Measurements from ENCODE around the gene TRIM45. TPM values are rescaled to one million over a fixed set of nuclear protein-coding genes. Genes with fewer than 3 reads are reported as not detected.

The TRIM45 gene
- total and polyA plus RNA-seq, 2 donors from 2014 or later, result 4.5 to 4.8 TPM

- no peak overlapping the region for H3K9ac ChIP-seq (ENCODE audit: low read length in 3 of 3)
Measured at GRCh38 chr1:117092594-117092993, 29.0 kb downstream of the TRIM45 start.

GRCh38 chr1:117089996-117090395 lies 31.6 kb downstream of the TRIM45 start:
- no peak overlapping the region for H3K9ac ChIP-seq (ENCODE audit: low read length in 3 of 3)
- H3K27ac ChIP-seq (ENCODE audit: low read depth in 2 of 2, low read length in 2 of 2), result no peak overlapping the region
- no peaks in the 10 kb centered on the region for H3K9me3 ChIP-seq (ENCODE audit: control insufficient read depth in 2 of 3, insufficient read depth in 1 of 3, low read length in 3 of 3)
- no peak for DNase-seq
- no peaks in the 10 kb centered on the region for H3K27me3 ChIP-seq (ENCODE audit: control insufficient read depth, insufficient read depth, low read length)
- TF ChIP-seq CTCF (IDR thresholded peaks at IDR 0.05; ENCODE audit: borderline replicate concordance, extremely low read depth, insufficient read depth), result no peak
- no peak overlapping the region for H3K4me3 ChIP-seq (ENCODE audit: low read length in 3 of 3)
- peaks cover 0 to 7% (median 2%) of the 10 kb centered on the region in 3 donors for H3K36me3 ChIP-seq (ENCODE audit: control insufficient read depth in 2 of 3, insufficient read depth in 3 of 3, low read length in 3 of 3)
- peaks cover 0 to 3% (median 0%) of the 10 kb centered on the region in 3 donors for H3K4me1 ChIP-seq (ENCODE audit: control insufficient read depth in 2 of 3, insufficient read depth in 2 of 3, low read depth in 1 of 3, low read length in 3 of 3)
- intact Hi-C loops (cut with DNase I), result no loop called here
- no peak for FAIRE-seq

More at GRCh38 chr1:117092594-117092993, 29.0 kb downstream of the TRIM45 start:
- H3K4me1 ChIP-seq (ENCODE audit: control insufficient read depth in 2 of 3, insufficient read depth in 2 of 3, low read depth in 1 of 3, low read length in 3 of 3), result peaks cover 0 to 3% (median 0%) of the 10 kb centered on the region in 3 donors
- H3K36me3 ChIP-seq (ENCODE audit: control insufficient read depth in 2 of 3, insufficient read depth in 3 of 3, low read length in 3 of 3), result peaks cover 0 to 7% (median 2%) of the 10 kb centered on the region in 3 donors
- no peaks in the 10 kb centered on the region for H3K27me3 ChIP-seq (ENCODE audit: control insufficient read depth, insufficient read depth, low read length)
- intact Hi-C loops (cut with DNase I), result no loop called here
- H3K27ac ChIP-seq (ENCODE audit: low read depth in 2 of 2, low read length in 2 of 2), result peak overlapping the region in 1 of 2 donors; percentile 10
- H3K4me3 ChIP-seq (ENCODE audit: low read length in 3 of 3), result no peak overlapping the region
- H3K9me3 ChIP-seq (ENCODE audit: control insufficient read depth in 2 of 3, insufficient read depth in 1 of 3, low read length in 3 of 3), result no peaks in the 10 kb centered on the region
- no peak for FAIRE-seq
- TF ChIP-seq CTCF (IDR thresholded peaks at IDR 0.05; ENCODE audit: borderline replicate concordance, extremely low read depth, insufficient read depth), result no peak
- DNase-seq, result no peak

GRCh38 chr1:117087686-117088085 lies 33.9 kb downstream of the TRIM45 start:
- intact Hi-C loops (cut with DNase I), result no loop called here
- Histone ChIP-seq H3K4me1 (ENCODE audit: control insufficient read depth in 2 of 3, insufficient read depth in 2 of 3, low read depth in 1 of 3, low read length in 3 of 3) (no peaks in the 10 kb centered on the region), H3K4me3 (ENCODE audit: low read length in 3 of 3) (no peak overlapping the region), H3K9me3 (ENCODE audit: control insufficient read depth in 2 of 3, insufficient read depth in 1 of 3, low read length in 3 of 3) (no peaks in the 10 kb centered on the region), H3K27ac (ENCODE audit: low read depth in 2 of 2, low read length in 2 of 2) (no peak overlapping the region), H3K36me3 (ENCODE audit: control insufficient read depth in 2 of 3, insufficient read depth in 3 of 3, low read length in 3 of 3) (peaks cover 0 to 2% (median 2%) of the 10 kb centered on the region in 3 donors), H3K9ac (ENCODE audit: low read length in 3 of 3) (no peak overlapping the region), H3K27me3 (ENCODE audit: control insufficient read depth, insufficient read depth, low read length) (no peaks in the 10 kb centered on the region)
- TF ChIP-seq CTCF (IDR thresholded peaks at IDR 0.05; ENCODE audit: borderline replicate concordance, extremely low read depth, insufficient read depth), result no peak
- DNase-seq (no peak), FAIRE-seq (no peak)

GRCh38 chr1:117084231-117084630 lies 37.3 kb downstream of the TRIM45 start:
- no peak overlapping the region for H3K9ac ChIP-seq (ENCODE audit: low read length in 3 of 3)
- peaks cover 0 to 10% (median 0%) of the 10 kb centered on the region in 3 donors for H3K36me3 ChIP-seq (ENCODE audit: control insufficient read depth in 2 of 3, insufficient read depth in 3 of 3, low read length in 3 of 3)
- FAIRE-seq (no peak), DNase-seq (no peak)
- no peaks in the 10 kb centered on the region for H3K9me3 ChIP-seq (ENCODE audit: control insufficient read depth in 2 of 3, insufficient read depth in 1 of 3, low read length in 3 of 3)
- no peak overlapping the region for H3K4me3 ChIP-seq (ENCODE audit: low read length in 3 of 3)
- no peak for TF ChIP-seq CTCF (IDR thresholded peaks at IDR 0.05; ENCODE audit: borderline replicate concordance, extremely low read depth, insufficient read depth)
- no peak overlapping the region for H3K27ac ChIP-seq (ENCODE audit: low read depth in 2 of 2, low read length in 2 of 2)
- intact Hi-C loops (cut with DNase I), result no loop called here
- H3K27me3 ChIP-seq (ENCODE audit: control insufficient read depth, insufficient read depth, low read length), result no peaks in the 10 kb centered on the region
- H3K4me1 ChIP-seq (ENCODE audit: control insufficient read depth in 2 of 3, insufficient read depth in 2 of 3, low read depth in 1 of 3, low read length in 3 of 3), result no peaks in the 10 kb centered on the region
